Endothelial cell (in vitro differentiated cells): ENCODE data around the gene GOSR2. TPM values are rescaled to one million over a fixed set of nuclear protein-coding genes. Genes with fewer than 3 reads are reported as not detected.

Experiments used
- DNase-seq: peaks from one replicate; pipeline ENCODE4 v3.0.0; 2021; ENCODE audit warnings: low spot score
- H3K27ac Mint-ChIP-seq: one replicate; pipeline ENCODE4 v1.8.0; 2021; ENCODE audit warnings: mixed read lengths, inconsistent platforms; ENCODE audit not compliant: unreplicated experiment
- H3K27me3 Mint-ChIP-seq: one replicate; pipeline ENCODE4 v1.8.0; 2021; ENCODE audit warnings: mild to moderate bottlenecking, moderate library complexity, mixed read lengths, inconsistent platforms; ENCODE audit not compliant: unreplicated experiment
- H3K36me3 Mint-ChIP-seq: one replicate; pipeline ENCODE4 v1.8.0; 2021; ENCODE audit warnings: mild to moderate bottlenecking, low read depth, mixed read lengths, inconsistent platforms; ENCODE audit not compliant: unreplicated experiment
- H3K4me1 Mint-ChIP-seq: one replicate; pipeline ENCODE4 v1.8.0; 2021; ENCODE audit warnings: mild to moderate bottlenecking, mixed read lengths, inconsistent platforms; ENCODE audit not compliant: unreplicated experiment
- H3K4me3 Mint-ChIP-seq: one replicate; pipeline ENCODE4 v1.8.0; 2021; ENCODE audit warnings: mild to moderate bottlenecking, mixed read lengths, inconsistent platforms; ENCODE audit not compliant: unreplicated experiment
- H3K9me3 Mint-ChIP-seq: one replicate; pipeline ENCODE4 v1.8.0; 2021; ENCODE audit warnings: mixed read lengths, inconsistent platforms; ENCODE audit not compliant: unreplicated experiment
- total RNA-seq: library from RNA; stranded (reverse); fragmentation: NEBNext Ultra II Directional; extraction: Animal tissue kit (Norgen Biotek cat#: 25700); gene quantifications from one replicate; pipeline ENCODE4 v1.2.1, GENCODE V29; 2021; ENCODE audit not compliant: unreplicated experiment
- TF ChIP-seq, protein P1 (sequence below): fragments of 200-600 bp; sonication (generic); IDR thresholded peaks from one replicate; pipeline ENCODE4 v1.5.0; 2021; ENCODE audit warnings: antibody characterized with exemption; ENCODE audit not compliant: unreplicated experiment

The GOSR2 gene
- total RNA-seq, 1 donor from 2014 or later: 51.2 TPM

DNA sequence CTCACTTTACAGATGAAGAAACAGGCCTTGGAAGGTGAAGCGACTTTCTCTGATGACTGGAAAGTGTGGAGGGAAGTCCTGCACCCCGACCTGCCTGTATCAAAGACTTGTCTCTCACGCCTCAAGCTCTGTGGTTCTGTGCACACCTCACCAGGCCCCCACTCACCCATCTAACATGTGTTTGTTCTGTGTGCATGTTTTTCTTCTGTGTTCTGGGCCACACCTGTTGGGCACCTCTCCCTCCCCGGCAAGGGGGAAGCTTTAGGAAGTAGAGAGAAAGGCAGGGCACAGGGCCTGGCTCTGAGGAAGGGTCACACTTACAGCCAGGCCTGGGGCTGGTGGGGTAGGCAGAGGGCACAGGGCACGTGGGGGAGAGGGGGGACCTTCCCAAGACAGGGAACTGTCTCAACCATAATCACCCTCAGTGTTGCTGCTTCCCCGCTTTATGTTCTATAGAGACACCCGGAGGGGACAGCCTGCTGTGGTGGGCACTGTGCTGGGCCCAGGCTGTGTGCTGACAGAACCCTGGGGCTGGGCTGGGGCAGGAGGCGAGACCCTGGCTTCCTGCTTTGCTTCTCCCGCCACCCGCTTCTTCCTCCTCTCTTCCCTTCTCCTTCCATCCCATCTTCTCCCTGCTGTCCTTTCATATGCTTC is 48.8 kb downstream of the GOSR2 start:
- Mint-ChIP-seq H3K9me3 (no peaks in the 10 kb centered on the region), H3K27ac (no peak overlapping the region), H3K27me3 (peaks cover 11% of the 10 kb centered on the region), H3K4me3 (no peak overlapping the region), H3K36me3 (peaks cover 15% of the 10 kb centered on the region), H3K4me1 (peaks cover 16% of the 10 kb centered on the region)
- TF ChIP-seq, protein P1, sequence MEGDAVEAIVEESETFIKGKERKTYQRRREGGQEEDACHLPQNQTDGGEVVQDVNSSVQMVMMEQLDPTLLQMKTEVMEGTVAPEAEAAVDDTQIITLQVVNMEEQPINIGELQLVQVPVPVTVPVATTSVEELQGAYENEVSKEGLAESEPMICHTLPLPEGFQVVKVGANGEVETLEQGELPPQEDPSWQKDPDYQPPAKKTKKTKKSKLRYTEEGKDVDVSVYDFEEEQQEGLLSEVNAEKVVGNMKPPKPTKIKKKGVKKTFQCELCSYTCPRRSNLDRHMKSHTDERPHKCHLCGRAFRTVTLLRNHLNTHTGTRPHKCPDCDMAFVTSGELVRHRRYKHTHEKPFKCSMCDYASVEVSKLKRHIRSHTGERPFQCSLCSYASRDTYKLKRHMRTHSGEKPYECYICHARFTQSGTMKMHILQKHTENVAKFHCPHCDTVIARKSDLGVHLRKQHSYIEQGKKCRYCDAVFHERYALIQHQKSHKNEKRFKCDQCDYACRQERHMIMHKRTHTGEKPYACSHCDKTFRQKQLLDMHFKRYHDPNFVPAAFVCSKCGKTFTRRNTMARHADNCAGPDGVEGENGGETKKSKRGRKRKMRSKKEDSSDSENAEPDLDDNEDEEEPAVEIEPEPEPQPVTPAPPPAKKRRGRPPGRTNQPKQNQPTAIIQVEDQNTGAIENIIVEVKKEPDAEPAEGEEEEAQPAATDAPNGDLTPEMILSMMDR: no peak
- DNase-seq: no peak

DNA sequence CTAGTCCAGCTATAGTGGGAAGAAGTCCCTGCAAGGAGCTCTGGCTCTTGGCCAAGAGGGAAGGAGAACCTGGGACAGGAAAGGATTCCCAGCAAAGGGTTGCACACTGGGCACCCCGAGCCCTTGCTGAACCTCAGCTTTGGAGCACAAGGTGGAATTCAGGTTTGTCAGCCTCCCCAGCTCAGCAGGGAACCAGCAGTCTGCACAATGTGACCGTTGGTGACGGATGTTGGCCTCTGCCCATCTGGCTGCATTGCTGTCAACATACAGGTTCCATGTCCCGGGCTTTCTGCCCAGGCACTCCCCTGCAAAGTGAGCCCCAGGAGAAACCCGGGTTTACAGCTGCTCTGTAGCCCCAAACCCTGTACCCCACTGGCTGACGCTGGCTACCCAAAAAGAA is 49.4 kb downstream of the GOSR2 start:
- H3K4me3 Mint-ChIP-seq: peak overlapping the region; percentile 9
- TF ChIP-seq, protein P1: no peak
- H3K27ac Mint-ChIP-seq: no peak overlapping the region
- DNase-seq: no peak
- peaks cover 14% of the 10 kb centered on the region for H3K4me1 Mint-ChIP-seq
- no peaks in the 10 kb centered on the region for H3K9me3 Mint-ChIP-seq
- peaks cover 10% of the 10 kb centered on the region for H3K36me3 Mint-ChIP-seq
- peaks cover 7% of the 10 kb centered on the region for H3K27me3 Mint-ChIP-seq

DNA sequence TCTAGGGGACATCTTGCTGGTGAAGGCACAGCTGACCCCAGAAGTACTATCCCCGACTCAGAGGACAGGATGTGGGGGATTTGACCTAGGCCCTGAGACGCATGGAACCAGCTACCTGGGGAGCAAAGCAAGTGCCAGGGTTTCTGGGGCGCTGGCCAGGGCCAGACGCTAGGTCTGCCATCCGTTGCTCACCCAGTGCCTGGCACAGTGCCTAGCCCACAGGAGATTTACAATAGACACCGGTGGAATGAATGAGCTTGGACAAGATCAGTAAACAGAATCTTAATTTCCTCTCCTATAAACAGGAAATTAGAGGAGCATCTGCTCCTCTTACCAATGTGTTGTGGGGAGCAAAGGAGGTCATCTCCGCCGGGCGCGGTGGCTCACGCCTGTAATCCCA is 51.1 kb downstream of the GOSR2 start:
- no peak for DNase-seq
- Mint-ChIP-seq H3K4me3 (no peak overlapping the region), H3K9me3 (no peaks in the 10 kb centered on the region), H3K36me3 (peaks cover 4% of the 10 kb centered on the region), H3K27me3 (peaks cover 12% of the 10 kb centered on the region), H3K27ac (no peak overlapping the region), H3K4me1 (peaks cover 12% of the 10 kb centered on the region)
- TF ChIP-seq, protein P1: no peak

DNA sequence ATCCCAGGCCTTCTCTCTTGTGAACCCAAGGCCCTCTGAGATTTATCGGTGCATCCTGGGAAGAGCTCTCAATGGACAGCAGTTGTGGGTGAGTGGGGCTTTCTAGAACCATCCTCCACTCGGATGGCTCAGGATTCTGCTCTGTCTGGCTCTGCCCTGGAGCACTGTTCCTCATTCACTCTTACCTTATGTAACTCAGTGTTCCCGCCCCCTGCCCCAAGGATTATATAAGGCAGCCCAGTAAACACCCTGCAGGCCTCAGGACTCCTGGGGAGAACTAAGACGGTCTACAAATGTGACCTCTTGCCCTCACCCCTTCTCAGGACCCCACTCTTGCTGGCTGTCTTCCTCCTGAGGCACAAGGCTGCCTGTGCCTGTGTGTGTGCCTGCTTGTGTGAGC is 52.3 kb downstream of the GOSR2 start:
- no peak overlapping the region for H3K4me3 Mint-ChIP-seq
- no peaks in the 10 kb centered on the region for H3K9me3 Mint-ChIP-seq
- H3K4me1 Mint-ChIP-seq: peaks cover 12% of the 10 kb centered on the region
- TF ChIP-seq, protein P1: no peak
- peaks cover 14% of the 10 kb centered on the region for H3K27me3 Mint-ChIP-seq
- DNase-seq: no peak
- H3K27ac Mint-ChIP-seq: no peak overlapping the region
- peaks cover 6% of the 10 kb centered on the region for H3K36me3 Mint-ChIP-seq

DNA sequence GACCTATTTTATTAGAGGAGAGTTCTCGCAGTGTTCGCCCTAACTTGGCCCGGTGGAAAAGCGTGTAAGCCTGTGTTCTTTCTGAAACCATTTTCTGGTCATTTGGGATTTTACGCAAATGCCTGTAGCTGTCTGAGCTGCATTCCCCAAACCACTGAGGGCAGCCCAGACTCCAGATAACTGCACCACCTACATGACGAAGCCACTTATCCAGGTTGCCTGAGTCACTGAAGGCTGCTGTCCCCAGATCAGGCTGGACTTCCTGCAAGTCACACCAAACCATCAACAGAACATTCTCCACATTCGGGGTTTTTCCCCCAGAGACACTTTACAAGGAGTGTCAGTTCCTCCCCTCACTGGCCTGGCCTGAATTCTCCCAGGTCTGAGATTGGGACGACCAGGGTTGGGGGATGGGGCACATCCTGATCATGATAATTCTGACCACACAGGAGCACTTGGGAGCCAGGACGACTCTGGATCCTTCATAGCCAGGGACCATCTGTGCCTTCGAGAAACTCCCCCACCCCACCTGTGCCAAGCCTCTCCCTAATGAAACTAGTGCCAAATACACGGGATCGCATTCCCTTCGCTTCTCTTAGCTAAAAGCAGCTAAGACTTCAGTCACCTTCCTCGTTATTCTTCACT is 53.8 kb downstream of the GOSR2 start:
- Mint-ChIP-seq H3K27ac (no peak overlapping the region), H3K4me3 (no peak overlapping the region), H3K27me3 (peaks cover 14% of the 10 kb centered on the region), H3K4me1 (peaks cover 12% of the 10 kb centered on the region), H3K9me3 (no peaks in the 10 kb centered on the region), H3K36me3 (peaks cover 7% of the 10 kb centered on the region)
- no peak for DNase-seq
- TF ChIP-seq, protein P1: no peak
